WTC11 (cell line): ENCODE data around the gene CCDC201. TPM values are rescaled to one million over a fixed set of nuclear protein-coding genes. Genes with fewer than 3 reads are reported as not detected.

ENCODE experiments used
- ATAC-seq: fragments of 200-7000 bp; cut with Tn5 transposase; 2 replicates; pipeline ENCODE4 v1.10.0; 2021; ENCODE audit warnings: mild to moderate bottlenecking, moderate library complexity
- CTCF ChIA-PET: fragments of 300-600 bp; sonication (Branson Sonifier 250); formaldehyde crosslinking; loops from one replicate; lab custom pipeline; 2021; ENCODE audit warnings: antibody characterized with exemption; lab: Charles Lee
- POLR2A ChIA-PET: fragments of 350-600 bp; sonication (Branson Sonifier 250); formaldehyde crosslinking; loops from one replicate; lab custom pipeline; 2021; ENCODE audit warnings: antibody characterized with exemption; lab: Charles Lee
- DNase-seq: peaks from one replicate; pipeline ENCODE4 v3.0.0; 2021; ENCODE audit warnings: low spot score
- H3K27ac Mint-ChIP-seq: 2 replicates; pipeline ENCODE4 v1.8.0; 2021; ENCODE audit warnings: mixed read lengths
- H3K27me3 Mint-ChIP-seq: 2 replicates; pipeline ENCODE4 v1.8.0; 2021; ENCODE audit warnings: low read depth, mild to moderate bottlenecking, moderate library complexity, mixed read lengths
- H3K36me3 Mint-ChIP-seq: 2 replicates; pipeline ENCODE4 v1.8.0; 2021; ENCODE audit warnings: mixed read lengths
- H3K4me1 Mint-ChIP-seq: 2 replicates; pipeline ENCODE4 v1.8.0; 2022; ENCODE audit warnings: mixed read lengths
- H3K4me3 Mint-ChIP-seq: 2 replicates; pipeline ENCODE4 v1.8.0; 2021; ENCODE audit warnings: mild to moderate bottlenecking, moderate library complexity, mixed read lengths
- H3K9me3 Mint-ChIP-seq: 2 replicates; pipeline ENCODE4 v1.8.0; 2021; ENCODE audit warnings: mixed read lengths
- ATF2 ChIP-seq: sonication (generic); formaldehyde crosslinking; IDR thresholded peaks from 2 replicates; pipeline ENCODE4 v1.8.1; 2022; ENCODE audit warnings: low read depth, missing genetic modification reagents, borderline replicate concordance
- ATF3 ChIP-seq: sonication (generic); formaldehyde crosslinking; conservative IDR thresholded peaks from 2 replicates; pipeline ENCODE4 v1.8.1; 2022; ENCODE audit warnings: mild to moderate bottlenecking, missing genetic modification reagents
- CTCF ChIP-seq: fragments of 200-600 bp; IDR thresholded peaks from 2 replicates; pipeline ENCODE4 v1.8.0; 2022; ENCODE audit warnings: antibody characterized with exemption
- FOXP1 ChIP-seq: sonication (generic); formaldehyde crosslinking; IDR thresholded peaks from 2 replicates; pipeline ENCODE4 v1.8.0; 2022; ENCODE audit warnings: missing genetic modification reagents, mild to moderate bottlenecking, moderate library complexity, borderline replicate concordance
- MAX ChIP-seq: sonication (generic); formaldehyde crosslinking; IDR thresholded peaks from 2 replicates; pipeline ENCODE4 v1.8.0; 2022; ENCODE audit warnings: mild to moderate bottlenecking, missing genetic modification reagents
- MLX ChIP-seq: sonication (generic); formaldehyde crosslinking; IDR thresholded peaks from 2 replicates; pipeline ENCODE4 v1.8.1; 2023; ENCODE audit warnings: mild to moderate bottlenecking, missing genetic modification reagents, moderate library complexity
- NFE2L1 ChIP-seq: sonication (generic); formaldehyde crosslinking; IDR thresholded peaks from 2 replicates; pipeline ENCODE4 v1.8.1; 2023; ENCODE audit warnings: missing genetic modification reagents
- NFYB ChIP-seq: sonication (generic); formaldehyde crosslinking; conservative IDR thresholded peaks from 2 replicates; pipeline ENCODE4 v1.8.0; 2022; ENCODE audit warnings: low read depth, missing genetic modification reagents
- NR2C2 ChIP-seq: sonication (generic); formaldehyde crosslinking; IDR thresholded peaks from 2 replicates; pipeline ENCODE4 v1.8.0; 2022; ENCODE audit warnings: mild to moderate bottlenecking, missing genetic modification reagents
- OVOL2 ChIP-seq: fragments of 250-450 bp; sonication (Bioruptor Pico); IDR thresholded peaks from 2 replicates; pipeline ENCODE4 v1.9.0; 2021; ENCODE audit warnings: mild to moderate bottlenecking, borderline replicate concordance
- RELA ChIP-seq: sonication (generic); formaldehyde crosslinking; IDR thresholded peaks from 2 replicates; pipeline ENCODE4 v1.8.1; 2022; ENCODE audit warnings: missing genetic modification reagents, mild to moderate bottlenecking, borderline replicate concordance
- SP1 ChIP-seq: sonication (generic); formaldehyde crosslinking; conservative IDR thresholded peaks from 2 replicates; pipeline ENCODE4 v1.8.1; 2022; ENCODE audit warnings: missing genetic modification reagents
- TEAD1 ChIP-seq: sonication (generic); formaldehyde crosslinking; IDR thresholded peaks from 2 replicates; pipeline ENCODE4 v1.8.0; 2022; ENCODE audit warnings: mild to moderate bottlenecking, missing genetic modification reagents
- ZNF423 ChIP-seq: fragments of 250-450 bp; sonication (Bioruptor Pico); IDR thresholded peaks from 2 replicates; pipeline ENCODE4 v2.1.2; 2022; ENCODE audit warnings: mild to moderate bottlenecking, moderate library complexity
- ZNF512 ChIP-seq: sonication (generic); formaldehyde crosslinking; IDR thresholded peaks from 2 replicates; pipeline ENCODE4 v1.8.1; 2022; ENCODE audit warnings: missing genetic modification reagents, borderline replicate concordance
- total RNA-seq: library from RNA; stranded (reverse); gene quantifications from 3 replicates; pipeline ENCODE4 v1.2.3, GENCODE V29; 2021

Gene CCDC201
- total RNA-seq, 1 experiment from 2014 or later = not detected

- ATAC-seq = peak; percentile 58
- H3K4me3 Mint-ChIP-seq = no peak overlapping the region
- no peak overlapping the region for H3K27ac Mint-ChIP-seq
- no peak for TF ChIP-seq NR2C2
- H3K4me1 Mint-ChIP-seq = 0 out of 2 replicates have a peak, but pooled peaks cover 5% of the 10 kb centered on the region
- no peak for DNase-seq
- peaks cover 3% of the 10 kb centered on the region; the same call in 1 of the 2 replicates for H3K27me3 Mint-ChIP-seq
- peaks cover 14% of the 10 kb centered on the region for H3K36me3 Mint-ChIP-seq
- peaks cover 30% of the 10 kb centered on the region for H3K9me3 Mint-ChIP-seq
- CTCF ChIA-PET = interaction anchor here (0.6 to 2.7 kb wide), 5 partner anchors 10 to 412 kb away, joined by 3 to 28 read pairs (median 3); no protein-coding TSS in a partner anchor
- POLR2A ChIA-PET = interaction anchor here (0.7 kb wide), 1 partner anchor 47 kb away, joined by 3 read pairs; no protein-coding TSS in a partner anchor
Measured at GRCh38 chr7:45873355-45873754, 473 bp upstream of the CCDC201 start.

- DNase-seq (peak; percentile 61), ATAC-seq (peak; percentile 96)
- Mint-ChIP-seq H3K36me3 (peaks cover 4% of the 10 kb centered on the region), H3K27me3 (no peaks in the 10 kb centered on the region; the same call in none of the 2 replicates), H3K4me3 (no peak overlapping the region), H3K27ac (no peak overlapping the region), H3K4me1 (0 out of 2 replicates have a peak, but pooled peaks cover 5% of the 10 kb centered on the region), H3K9me3 (peaks cover 30% of the 10 kb centered on the region)
- TF ChIP-seq NFE2L1 (CRISPR knock-in tag) (no peak), CTCF (peak; percentile 57), TEAD1 (CRISPR knock-in tag) (no peak)
- ChIA-PET POLR2A (no interaction called here), CTCF (interaction anchor here (0.5 to 2.7 kb wide), 13 partner anchors 9 to 1382 kb away, joined by 3 to 28 read pairs (median 6); no protein-coding TSS in a partner anchor)
Measured at GRCh38 chr7:45872116-45873034, 507 bp downstream of the CCDC201 start.

- no peak for TF ChIP-seq ZNF423 (CRISPR knock-in tag)
- TF ChIP-seq MLX (CRISPR knock-in tag) = no peak
- TF ChIP-seq ATF3 (CRISPR knock-in tag) = no peak
- no peak for TF ChIP-seq SP1 (CRISPR knock-in tag)
- TF ChIP-seq NFYB (CRISPR knock-in tag) = no peak
- TF ChIP-seq MAX (CRISPR knock-in tag) = no peak
- no peak for TF ChIP-seq FOXP1
- no peak for TF ChIP-seq TEAD1 (CRISPR knock-in tag)
- no peak for TF ChIP-seq NR2C2
- no peak for TF ChIP-seq RELA
- TF ChIP-seq ZNF512 (CRISPR knock-in tag) = no peak
- no peak for TF ChIP-seq OVOL2
- no peak for TF ChIP-seq ATF2
- no peak for ATAC-seq
- Mint-ChIP-seq H3K9me3 (peaks cover 12% of the 10 kb centered on the region), H3K4me3 (no peak overlapping the region), H3K36me3 (no peaks in the 10 kb centered on the region), H3K27ac (no peak overlapping the region), H3K27me3 (no peaks in the 10 kb centered on the region; the same call in 1 of the 2 replicates), H3K4me1 (0 out of 2 replicates have a peak, but pooled peaks cover 5% of the 10 kb centered on the region)
- CTCF ChIA-PET = no interaction called here
- POLR2A ChIA-PET = no interaction called here
- no peak for DNase-seq
Measured at GRCh38 chr7:45869426-45869825, 3.5 kb downstream of the CCDC201 start.
